Colonic mucosa (tissue), 4 donors: ENCODE measurements around the gene STAT2. TPM values are rescaled to one million over a fixed set of nuclear protein-coding genes. Genes with fewer than 3 reads are reported as not detected.
"Not testable (repeated sequence)": the region's sequence is repeated elsewhere in the genome, so short reads cannot be mapped to it uniquely, and the experiment has no call there.

Experiments used
- DNase-seq: peaks from one replicate; pipeline ENCODE4 v3.0.0-alpha.2; 2020
- H3K27ac ChIP-seq: fragments of 200-600 bp; one replicate; pipeline ENCODE4 v1.8.0; 2021
- H3K27me3 ChIP-seq: fragments of 200-600 bp; one replicate; pipeline ENCODE4 v1.8.0; 2021
- H3K36me3 ChIP-seq: fragments of 200-600 bp; one replicate; pipeline ENCODE4 v1.8.0; 2021
- H3K4me1 ChIP-seq: fragments of 200-600 bp; one replicate; pipeline ENCODE4 v1.8.0; 2021; ENCODE audit warnings: mild to moderate bottlenecking
- H3K4me3 ChIP-seq: fragments of 200-600 bp; one replicate; pipeline ENCODE4 v1.8.0; 2021
- H3K9ac ChIP-seq, 2 donors: one replicate each; pipeline ENCODE4 v1.7.0; 2013; ENCODE audit warnings: control low read depth in 2 of 2, low read depth in 2 of 2, low read length in 2 of 2
- H3K9me3 ChIP-seq: fragments of 200-600 bp; one replicate; pipeline ENCODE4 v1.8.0; 2021
- CTCF ChIP-seq: fragments of 200-600 bp; IDR thresholded peaks from one replicate; pipeline ENCODE4 v1.8.0; 2022; ENCODE audit warnings: antibody characterized with exemption, mild to moderate bottlenecking
- intact Hi-C: fragments of 100-400 bp; cut with DNase I; formaldehyde crosslinking; loops from one replicate; pipeline ENCODE4 v1.14.1; 2022
- total RNA-seq, 2 donors: library from RNA; stranded (reverse); fragmentation: NEBNext Ultra II Directional in 1 of 2; extraction: Animal tissue kit (Norgen Biotek cat#: 25700) in 1 of 2; gene quantifications; one replicate each; pipeline ENCODE4 v1.2.1, GENCODE V29; 2021
- donor health status: healthy.
- donor health status: DM: no; HTN: no; CAD: no.
- donor health status: DM: no; HTN: no; CAD: no.

STAT2 gene
- total RNA-seq, result 10 to 100 TPM; 62.6 to 63.2 TPM

GRCh38 chr12:56359851-56360767 lies at the start of gene STAT2:
Gene STAT2 (minus strand): TSS chr12:56360107. CDS start chr12:56356571, 3,536 bp downstream.
- H3K9me3 ChIP-seq, result no peaks in the 10 kb centered on the region
- intact Hi-C loops, result loop anchor here (5.0 kb wide), 1 partner anchor 87 kb away; the partner anchor contains the start of gene TIMELESS
- H3K36me3 ChIP-seq, result peaks cover 12% of the 10 kb centered on the region
- no peaks in the 10 kb centered on the region for H3K27me3 ChIP-seq
- peak; percentile 99 for DNase-seq
- peak within 1 kb of the TSS; percentile 82 to 95 for H3K9ac ChIP-seq
- peak within 1 kb of the TSS; percentile 91 for H3K27ac ChIP-seq
- no peak for TF ChIP-seq CTCF
- peak within 1 kb of the TSS; percentile 56 for H3K4me3 ChIP-seq
- H3K4me1 ChIP-seq, result peaks cover 5% of the 10 kb centered on the region

GRCh38 chr12:56408799-56409417 lies 49.0 kb upstream of the STAT2 start:
- Histone ChIP-seq H3K4me3 (no peak overlapping the region), H3K9me3 (no peaks in the 10 kb centered on the region), H3K9ac (no peak overlapping the region), H3K36me3 (no peaks in the 10 kb centered on the region), H3K27me3 (no peaks in the 10 kb centered on the region), H3K27ac (no peak overlapping the region), H3K4me1 (no peaks in the 10 kb centered on the region)
- intact Hi-C loops, result no loop called here
- DNase-seq, result no peak
- TF ChIP-seq CTCF, result no peak

GRCh38 chr12:56404227-56404626 lies 44.3 kb upstream of the STAT2 start:
- DNase-seq, H3K27me3 ChIP-seq, H3K9me3 ChIP-seq, H3K27ac ChIP-seq, H3K4me1 ChIP-seq, intact Hi-C loops, H3K9ac ChIP-seq, H3K36me3 ChIP-seq, H3K4me3 ChIP-seq: not testable (repeated sequence)

- H3K4me1 ChIP-seq, H3K9me3 ChIP-seq, H3K27me3 ChIP-seq, H3K36me3 ChIP-seq, DNase-seq, H3K9ac ChIP-seq, H3K4me3 ChIP-seq, intact Hi-C loops, H3K27ac ChIP-seq: not testable (repeated sequence)
These were observed 41.7 kb upstream of the STAT2 start for GRCh38 chr12:56401612-56402011.

- intact Hi-C loops, DNase-seq, H3K4me3 ChIP-seq, H3K27me3 ChIP-seq, H3K9ac ChIP-seq, H3K27ac ChIP-seq, H3K9me3 ChIP-seq, H3K36me3 ChIP-seq, H3K4me1 ChIP-seq: not testable (repeated sequence)
These were observed 41.2 kb upstream of the STAT2 start for GRCh38 chr12:56401125-56401524.

- H3K9me3 ChIP-seq, H3K36me3 ChIP-seq, DNase-seq, H3K27ac ChIP-seq, H3K27me3 ChIP-seq, H3K4me3 ChIP-seq, H3K4me1 ChIP-seq, intact Hi-C loops, H3K9ac ChIP-seq: not testable (repeated sequence)
These were observed 39.6 kb upstream of the STAT2 start for GRCh38 chr12:56399466-56399865.

- intact Hi-C loops, result no loop called here
- H3K36me3 ChIP-seq, result no peaks in the 10 kb centered on the region
- TF ChIP-seq CTCF, result no peak
- DNase-seq, result no peak
- H3K4me1 ChIP-seq, result no peaks in the 10 kb centered on the region
- H3K4me3 ChIP-seq, result no peak overlapping the region
- no peaks in the 10 kb centered on the region for H3K27me3 ChIP-seq
- no peak overlapping the region for H3K9ac ChIP-seq
- no peaks in the 10 kb centered on the region for H3K9me3 ChIP-seq
- H3K27ac ChIP-seq, result no peak overlapping the region
These were observed 38.4 kb upstream of the STAT2 start for GRCh38 chr12:56398324-56398723.
